ENCODE measurements around the gene TBC1D8. TPM values are rescaled to one million over a fixed set of nuclear protein-coding genes. Genes with fewer than 3 reads are reported as not detected.
A peak's percentile ranks its signal among the peaks of the same experiment; 100 is the strongest.

The TBC1D8 gene
- total and polyA plus RNA-seq, 2 of the 13 experiments (the other 11 are each of a cell fraction or from before 2014, with no cell fraction given) = 45.1 to 95.4 TPM

DNA sequence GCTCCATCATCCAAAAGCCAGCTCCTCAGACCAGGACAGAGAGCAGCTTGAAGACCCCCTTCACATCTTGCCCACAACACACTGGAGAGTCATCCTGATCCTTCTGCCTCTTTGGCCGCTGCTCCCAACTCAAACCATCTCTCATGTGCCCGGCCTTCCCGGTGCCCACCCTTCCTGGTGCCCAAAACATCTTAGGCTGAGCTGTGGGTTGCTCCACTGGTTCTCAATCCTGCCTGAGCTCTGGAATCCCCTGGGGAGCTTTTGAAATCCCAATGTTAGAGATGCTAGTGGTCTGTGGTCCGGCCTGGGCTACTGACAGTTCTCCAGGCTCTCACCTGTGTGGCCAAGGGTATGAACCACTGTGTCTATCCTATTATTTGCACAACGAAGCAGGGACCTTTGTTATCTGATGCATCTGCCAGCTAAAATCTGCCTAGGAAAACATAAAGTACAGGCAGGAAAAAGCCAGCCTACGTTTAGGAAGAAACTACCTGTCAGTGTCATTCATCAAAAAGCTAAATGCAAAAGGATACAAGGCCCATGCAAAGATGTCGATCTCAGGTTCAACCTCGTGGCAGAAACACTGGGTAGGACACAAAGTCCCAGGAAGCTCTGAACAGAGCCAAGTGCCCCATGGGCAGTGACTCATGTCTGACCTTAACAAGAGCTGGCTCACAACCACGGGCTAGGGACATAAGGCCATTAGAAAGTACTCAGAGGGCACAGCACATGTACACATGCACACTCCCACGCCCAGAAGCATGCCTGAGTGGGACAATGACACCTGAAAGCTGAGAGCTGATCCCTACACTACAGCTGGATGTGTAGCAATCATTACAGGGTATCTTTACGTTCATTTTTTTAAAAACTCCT, 30.8 kb downstream of the TBC1D8 start (continued):
- TF ChIP-seq, protein P1, sequence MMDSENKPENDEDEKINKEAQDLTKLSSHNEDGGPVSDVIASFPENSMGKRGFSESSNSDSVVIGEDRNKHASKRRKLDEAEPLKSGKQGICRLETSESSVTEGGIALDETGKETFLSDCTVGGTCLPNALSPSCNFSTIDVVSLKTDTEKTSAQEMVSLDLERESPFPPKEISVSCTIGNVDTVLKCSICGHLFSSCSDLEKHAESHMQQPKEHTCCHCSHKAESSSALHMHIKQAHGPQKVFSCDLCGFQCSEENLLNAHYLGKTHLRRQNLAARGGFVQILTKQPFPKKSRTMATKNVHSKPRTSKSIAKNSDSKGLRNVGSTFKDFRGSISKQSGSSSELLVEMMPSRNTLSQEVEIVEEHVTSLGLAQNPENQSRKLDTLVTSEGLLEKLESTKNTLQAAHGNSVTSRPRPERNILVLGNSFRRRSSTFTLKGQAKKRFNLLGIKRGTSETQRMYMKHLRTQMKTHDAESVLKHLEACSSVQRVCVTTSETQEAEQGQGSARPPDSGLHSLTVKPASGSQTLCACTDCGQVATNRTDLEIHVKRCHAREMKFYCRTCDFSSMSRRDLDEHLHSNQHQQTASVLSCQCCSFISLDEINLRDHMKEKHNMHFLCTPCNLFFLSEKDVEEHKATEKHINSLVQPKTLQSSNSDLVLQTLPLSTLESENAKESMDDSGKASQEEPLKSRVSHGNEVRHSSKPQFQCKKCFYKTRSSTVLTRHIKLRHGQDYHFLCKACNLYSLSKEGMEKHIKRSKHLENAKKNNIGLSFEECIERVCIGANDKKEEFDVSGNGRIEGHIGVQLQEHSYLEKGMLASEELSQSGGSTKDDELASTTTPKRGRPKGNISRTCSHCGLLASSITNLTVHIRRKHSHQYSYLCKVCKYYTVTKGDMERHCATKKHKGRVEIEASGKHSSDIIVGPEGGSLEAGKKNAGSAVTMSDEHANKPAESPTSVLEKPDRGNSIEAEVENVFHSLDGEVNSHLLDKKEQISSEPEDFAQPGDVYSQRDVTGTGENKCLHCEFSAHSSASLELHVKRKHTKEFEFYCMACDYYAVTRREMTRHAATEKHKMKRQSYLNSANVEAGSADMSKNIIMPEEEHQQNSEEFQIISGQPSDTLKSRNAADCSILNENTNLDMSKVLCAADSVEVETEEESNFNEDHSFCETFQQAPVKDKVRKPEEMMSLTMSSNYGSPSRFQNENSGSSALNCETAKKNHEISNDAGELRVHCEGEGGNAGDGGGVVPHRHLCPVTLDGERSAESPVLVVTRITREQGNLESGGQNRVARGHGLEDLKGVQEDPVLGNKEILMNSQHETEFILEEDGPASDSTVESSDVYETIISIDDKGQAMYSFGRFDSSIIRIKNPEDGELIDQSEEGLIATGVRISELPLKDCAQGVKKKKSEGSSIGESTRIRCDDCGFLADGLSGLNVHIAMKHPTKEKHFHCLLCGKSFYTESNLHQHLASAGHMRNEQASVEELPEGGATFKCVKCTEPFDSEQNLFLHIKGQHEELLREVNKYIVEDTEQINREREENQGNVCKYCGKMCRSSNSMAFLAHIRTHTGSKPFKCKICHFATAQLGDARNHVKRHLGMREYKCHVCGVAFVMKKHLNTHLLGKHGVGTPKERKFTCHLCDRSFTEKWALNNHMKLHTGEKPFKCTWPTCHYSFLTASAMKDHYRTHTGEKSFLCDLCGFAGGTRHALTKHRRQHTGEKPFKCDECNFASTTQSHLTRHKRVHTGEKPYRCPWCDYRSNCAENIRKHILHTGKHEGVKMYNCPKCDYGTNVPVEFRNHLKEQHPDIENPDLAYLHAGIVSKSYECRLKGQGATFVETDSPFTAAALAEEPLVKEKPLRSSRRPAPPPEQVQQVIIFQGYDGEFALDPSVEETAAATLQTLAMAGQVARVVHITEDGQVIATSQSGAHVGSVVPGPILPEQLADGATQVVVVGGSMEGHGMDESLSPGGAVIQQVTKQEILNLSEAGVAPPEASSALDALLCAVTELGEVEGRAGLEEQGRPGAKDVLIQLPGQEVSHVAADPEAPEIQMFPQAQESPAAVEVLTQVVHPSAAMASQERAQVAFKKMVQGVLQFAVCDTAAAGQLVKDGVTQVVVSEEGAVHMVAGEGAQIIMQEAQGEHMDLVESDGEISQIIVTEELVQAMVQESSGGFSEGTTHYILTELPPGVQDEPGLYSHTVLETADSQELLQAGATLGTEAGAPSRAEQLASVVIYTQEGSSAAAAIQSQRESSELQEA (CRISPR knock-in tag; IDR thresholded peaks at IDR 0.05; ENCODE audit: not compliant biosample characterization) = peak; percentile 67
- no peak for TF ChIP-seq HMGA1 (CRISPR knock-in tag; conservative IDR thresholded peaks at IDR 0.05)
- TF ChIP-seq, protein P2, sequence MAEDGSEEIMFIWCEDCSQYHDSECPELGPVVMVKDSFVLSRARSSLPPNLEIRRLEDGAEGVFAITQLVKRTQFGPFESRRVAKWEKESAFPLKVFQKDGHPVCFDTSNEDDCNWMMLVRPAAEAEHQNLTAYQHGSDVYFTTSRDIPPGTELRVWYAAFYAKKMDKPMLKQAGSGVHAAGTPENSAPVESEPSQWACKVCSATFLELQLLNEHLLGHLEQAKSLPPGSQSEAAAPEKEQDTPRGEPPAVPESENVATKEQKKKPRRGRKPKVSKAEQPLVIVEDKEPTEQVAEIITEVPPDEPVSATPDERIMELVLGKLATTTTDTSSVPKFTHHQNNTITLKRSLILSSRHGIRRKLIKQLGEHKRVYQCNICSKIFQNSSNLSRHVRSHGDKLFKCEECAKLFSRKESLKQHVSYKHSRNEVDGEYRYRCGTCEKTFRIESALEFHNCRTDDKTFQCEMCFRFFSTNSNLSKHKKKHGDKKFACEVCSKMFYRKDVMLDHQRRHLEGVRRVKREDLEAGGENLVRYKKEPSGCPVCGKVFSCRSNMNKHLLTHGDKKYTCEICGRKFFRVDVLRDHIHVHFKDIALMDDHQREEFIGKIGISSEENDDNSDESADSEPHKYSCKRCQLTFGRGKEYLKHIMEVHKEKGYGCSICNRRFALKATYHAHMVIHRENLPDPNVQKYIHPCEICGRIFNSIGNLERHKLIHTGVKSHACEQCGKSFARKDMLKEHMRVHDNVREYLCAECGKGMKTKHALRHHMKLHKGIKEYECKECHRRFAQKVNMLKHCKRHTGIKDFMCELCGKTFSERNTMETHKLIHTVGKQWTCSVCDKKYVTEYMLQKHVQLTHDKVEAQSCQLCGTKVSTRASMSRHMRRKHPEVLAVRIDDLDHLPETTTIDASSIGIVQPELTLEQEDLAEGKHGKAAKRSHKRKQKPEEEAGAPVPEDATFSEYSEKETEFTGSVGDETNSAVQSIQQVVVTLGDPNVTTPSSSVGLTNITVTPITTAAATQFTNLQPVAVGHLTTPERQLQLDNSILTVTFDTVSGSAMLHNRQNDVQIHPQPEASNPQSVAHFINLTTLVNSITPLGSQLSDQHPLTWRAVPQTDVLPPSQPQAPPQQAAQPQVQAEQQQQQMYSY (CRISPR knock-in tag; IDR thresholded peaks at IDR 0.05) = no peak
- no peak for TF ChIP-seq ETS1 (CRISPR knock-in tag; IDR thresholded peaks at IDR 0.05)
- TF ChIP-seq SIN3B (IDR thresholded peaks at IDR 0.05; ENCODE audit: low read length) = no peak
- peak; percentile 20; the same call in 1 of the 2 replicates for TF ChIP-seq SKIL (CRISPR knock-in tag; IDR thresholded peaks at IDR 0.05; ENCODE audit: borderline replicate concordance)
- TF ChIP-seq ZNF792 (CRISPR knock-in tag; IDR thresholded peaks at IDR 0.05) = peak; percentile 90; the same call in 1 of the 2 replicates
- TF ChIP-seq ZNF121 (CRISPR knock-in tag; IDR thresholded peaks at IDR 0.05) = peak; percentile 66; the same call in 1 of the 2 replicates
- no peak for TF ChIP-seq MYNN (CRISPR knock-in tag; IDR thresholded peaks at IDR 0.05; ENCODE audit: low read depth)
- no peak for TF ChIP-seq CTCF (CRISPR knock-in tag; IDR thresholded peaks at IDR 0.05)

Data from HepG2 (cell line).